T1000 (cell line): Measurements from ENCODE around the gene TWIST2.

Experiments used
- DNase-seq: peaks from one replicate; lab custom pipeline; 2025; ENCODE audit warnings: mixed read lengths; lab: John Stamatoyannopoulos, UW

The TWIST2 gene

DNA sequence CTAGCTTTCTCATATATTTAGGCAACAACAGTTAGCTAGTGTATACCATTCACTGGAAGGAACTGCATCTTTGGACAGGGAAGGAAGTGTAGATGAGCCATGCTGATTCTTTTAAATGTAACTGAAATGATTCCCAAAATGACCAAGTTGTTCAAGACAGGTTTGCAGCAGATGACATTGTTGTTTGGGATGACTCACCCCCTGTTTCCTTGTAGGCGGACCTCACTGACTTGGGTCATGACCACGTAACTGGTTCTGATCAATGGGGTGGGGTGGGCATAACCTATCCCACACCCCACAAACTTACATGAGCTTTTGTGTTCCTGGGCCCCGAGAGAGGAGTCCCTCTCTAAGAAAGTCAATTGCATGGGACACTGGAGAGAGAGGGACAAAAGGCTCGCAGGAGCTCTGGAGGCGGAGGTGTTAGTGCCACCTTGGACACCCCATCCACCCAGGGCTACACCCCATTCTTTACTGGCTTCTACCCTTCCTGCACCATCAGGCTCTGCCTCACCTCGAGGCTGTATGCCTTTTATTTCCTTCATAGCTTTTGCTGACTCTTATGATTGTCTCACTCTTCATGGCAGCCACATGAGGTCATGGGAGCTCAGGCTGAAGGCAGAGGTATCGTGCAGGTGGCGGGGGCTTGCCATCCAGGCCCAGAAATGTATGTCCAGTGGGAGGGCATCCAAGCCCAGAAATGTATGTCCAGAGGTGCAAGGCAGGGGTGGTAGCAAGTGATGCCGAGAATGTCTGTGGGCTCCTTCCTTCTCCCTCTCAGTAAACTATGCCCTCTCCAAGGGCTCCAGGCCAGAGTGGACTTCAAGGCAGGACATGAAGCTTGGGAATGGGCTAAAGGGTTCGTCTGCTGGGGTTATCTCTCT lies 108.0 kb downstream of the TWIST2 start:
- DNase-seq: no peak

DNA sequence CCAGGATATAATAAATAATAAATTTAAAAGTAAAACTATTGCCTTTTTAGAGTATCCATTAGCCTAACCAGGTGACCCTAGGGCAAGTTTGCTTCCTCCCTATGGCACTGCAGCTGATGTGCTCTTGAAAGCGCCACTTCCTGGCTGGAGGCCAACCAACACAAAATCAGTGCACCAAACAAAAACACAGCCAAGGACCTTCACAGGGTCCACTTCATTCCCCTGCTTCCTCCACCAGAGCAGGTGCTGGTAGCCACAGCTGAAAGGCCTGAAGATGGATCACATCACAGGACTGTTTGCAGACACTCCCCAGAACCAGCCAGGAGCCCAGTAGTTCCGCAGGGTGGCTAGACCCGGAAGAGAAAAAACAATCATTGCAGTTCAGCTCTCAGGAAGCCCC lies 108.8 kb downstream of the TWIST2 start:
- no peak for DNase-seq
